Peyer's patch (tissue), 4 donors: ENCODE results near the gene AARS2. TPM values are rescaled to one million over a fixed set of nuclear protein-coding genes. Genes with fewer than 3 reads are reported as not detected.
A peak's percentile ranks its signal among the peaks of the same experiment; 100 is the strongest.

Experiments used
- DNase-seq, 3 donors: peaks; one replicate each; pipeline ENCODE4 v3.0.0-alpha.2; 2017 to 2019
- H3K27ac ChIP-seq, 4 donors: fragments of 200-600 bp; sonication (generic); one replicate each; pipeline ENCODE4 v1.5.1; 2016 to 2019
- H3K27me3 ChIP-seq, 2 donors: fragments of 200-600 bp; sonication (generic); one replicate each; pipeline ENCODE4 v1.5.1; 2019
- H3K36me3 ChIP-seq, 3 donors: fragments of 200-600 bp; sonication (generic); one replicate each; pipeline ENCODE4 v1.5.1; 2016 to 2019
- H3K4me1 ChIP-seq, 4 donors: fragments of 200-600 bp; sonication (generic); one replicate each; pipeline ENCODE4 v1.5.1; 2016 to 2019
- H3K4me3 ChIP-seq, 4 donors: fragments of 200-600 bp; sonication (generic); 1 replicate in 3 of 4; 2 replicates in 1 of 4; pipeline ENCODE4 v1.5.1; 2016 to 2019; ENCODE audit warnings: mild to moderate bottlenecking in 1 of 4
- H3K9me3 ChIP-seq, 4 donors: fragments of 200-600 bp; sonication (generic); one replicate each; pipeline ENCODE4 v1.5.1; 2016 to 2019; ENCODE audit warnings: mild to moderate bottlenecking in 1 of 4
- CTCF ChIP-seq, 6 experiments: fragments of 450-650 bp in 4 of 6; fragments of 200-600 bp in 2 of 6; sonication (generic) in 1 of 6; IDR thresholded peaks; one replicate each; pipeline ENCODE4 v1.5.1; 2017 to 2019; ENCODE audit warnings: antibody characterized with exemption in 6 of 6, mild to moderate bottlenecking in 3 of 6, moderate library complexity in 1 of 6
- POLR2A ChIP-seq, 2 donors: fragments of 450-650 bp; IDR thresholded peaks; one replicate each; pipeline ENCODE4 v1.5.1; 2017; ENCODE audit warnings: antibody characterized with exemption in 2 of 2, mild to moderate bottlenecking in 2 of 2, moderate library complexity in 2 of 2
- total RNA-seq, 4 donors: library from RNA; depleted of rRNA; stranded (reverse); fragments of >200 nt; gene quantifications; one replicate each; pipeline ENCODE4 v1.1.0, GENCODE V29; 2016

The AARS2 gene
- total RNA-seq, 4 donors from 2014 or later, result 31.5 to 54.7 (median 37.6) TPM

- TF ChIP-seq CTCF (IDR thresholded peaks at IDR 0.05) (no peak), POLR2A (IDR thresholded peaks at IDR 0.05) (no peak)
- Histone ChIP-seq H3K36me3 (peaks cover 0 to 45% (median 0%) of the 10 kb centered on the region in 3 donors), H3K27me3 (no peaks in the 10 kb centered on the region), H3K4me3 (peak overlapping the region; percentile 91 to 95 (median 92)), H3K9me3 (no peaks in the 10 kb centered on the region), H3K27ac (peak overlapping the region; percentile 90 to 99 (median 92)), H3K4me1 (peaks cover 4 to 32% (median 15%) of the 10 kb centered on the region in 4 donors)
- peak in 1 of 3 donors; percentile 56 for DNase-seq
Measured at GRCh38 chr6:44257753-44258324, 55.3 kb downstream of the AARS2 start.

- Histone ChIP-seq H3K4me3 (peak within 1 kb of the TSS; percentile 91 to 95 (median 92)), H3K36me3 (peaks cover 0 to 52% (median 0%) of the 10 kb centered on the region in 3 donors), H3K27ac (peak within 1 kb of the TSS; percentile 90 to 99 (median 92)), H3K9me3 (no peaks in the 10 kb centered on the region), H3K27me3 (no peaks in the 10 kb centered on the region), H3K4me1 (peaks cover 4 to 25% (median 10%) of the 10 kb centered on the region in 4 donors)
- TF ChIP-seq CTCF (IDR thresholded peaks at IDR 0.05), result peak; percentile 68 to 93 (median 80)
- peak; percentile 37 to 38 for TF ChIP-seq POLR2A (IDR thresholded peaks at IDR 0.05)
- DNase-seq, result peak; percentile 64 to 81 (median 79)
Measured at GRCh38 chr6:44257025-44257752, 56.0 kb downstream of the AARS2 start, which contains the start of gene SLC35B2. Gene SLC35B2 (minus strand): TSS chr6:44257528. CDS start chr6:44257410, 118 bp downstream.

GRCh38 chr6:44256775-44257024 lies 56.4 kb downstream of the AARS2 start:
- no peak for DNase-seq
- Histone ChIP-seq H3K27me3 (no peaks in the 10 kb centered on the region), H3K36me3 (peaks cover 0 to 57% (median 0%) of the 10 kb centered on the region in 3 donors), H3K4me1 (peaks cover 4 to 22% (median 9%) of the 10 kb centered on the region in 4 donors), H3K4me3 (peak overlapping the region; percentile 91 to 95 (median 92)), H3K9me3 (no peaks in the 10 kb centered on the region), H3K27ac (peak overlapping the region; percentile 90 to 99 (median 92))
- TF ChIP-seq POLR2A (IDR thresholded peaks at IDR 0.05) (no peak), CTCF (IDR thresholded peaks at IDR 0.05) (no peak)

- H3K4me3 ChIP-seq, result peak overlapping the region; percentile 91 to 95 (median 92)
- DNase-seq, result no peak
Measured at GRCh38 chr6:44255871-44256774, 57.0 kb downstream of the AARS2 start.

More at GRCh38 chr6:44255871-44256774, 57.0 kb downstream of the AARS2 start:
- Histone ChIP-seq H3K27ac (peak overlapping the region; percentile 90 to 99 (median 92)), H3K27me3 (no peaks in the 10 kb centered on the region), H3K4me1 (peaks cover 4 to 22% (median 9%) of the 10 kb centered on the region in 4 donors), H3K36me3 (peaks cover 0 to 59% (median 0%) of the 10 kb centered on the region in 3 donors), H3K9me3 (no peaks in the 10 kb centered on the region)
- TF ChIP-seq CTCF (IDR thresholded peaks at IDR 0.05) (no peak), POLR2A (IDR thresholded peaks at IDR 0.05) (no peak)
